Type B pancreatic cell (in vitro differentiated cells): Measurements from ENCODE around the gene POU2F3. TPM values are rescaled to one million over a fixed set of nuclear protein-coding genes. Genes with fewer than 3 reads are reported as not detected.

Experiments
- DNase-seq: peaks from one replicate; pipeline ENCODE4 v3.0.0; 2021; ENCODE audit warnings: mixed read lengths; ENCODE audit not compliant: unreplicated experiment; ENCODE audit errors: extremely low spot score
- H3K27ac Mint-ChIP-seq: 2 replicates; pipeline ENCODE4 v1.8.0; 2021; ENCODE audit warnings: mild to moderate bottlenecking, mixed read lengths
- H3K27me3 Mint-ChIP-seq: 2 replicates; pipeline ENCODE4 v1.8.0; 2021; ENCODE audit warnings: mixed read lengths
- H3K36me3 Mint-ChIP-seq: 2 replicates; pipeline ENCODE4 v1.8.0; 2021; ENCODE audit warnings: mixed read lengths
- H3K4me1 Mint-ChIP-seq: one replicate; pipeline ENCODE4 v1.8.0; 2021; ENCODE audit warnings: mixed read lengths; ENCODE audit not compliant: unreplicated experiment
- H3K4me3 Mint-ChIP-seq: 2 replicates; pipeline ENCODE4 v1.8.0; 2021; ENCODE audit warnings: mild to moderate bottlenecking, mixed read lengths
- H3K9me3 Mint-ChIP-seq: 2 replicates; pipeline ENCODE4 v1.8.0; 2021; ENCODE audit warnings: mixed read lengths
- total RNA-seq: library from RNA; stranded (reverse); gene quantifications from 2 replicates; pipeline ENCODE4 v1.2.1, GENCODE V29; 2021; ENCODE audit warnings: low replicate concordance
- TF ChIP-seq, protein P1 (sequence below): fragments of 200-600 bp; sonication (generic); conservative IDR thresholded peaks from 2 replicates; pipeline ENCODE4 v1.5.0; 2021; ENCODE audit warnings: antibody characterized with exemption, mild to moderate bottlenecking

POU2F3 gene
- total RNA-seq, 1 donor from 2014 or later = 1.4 TPM

DNA sequence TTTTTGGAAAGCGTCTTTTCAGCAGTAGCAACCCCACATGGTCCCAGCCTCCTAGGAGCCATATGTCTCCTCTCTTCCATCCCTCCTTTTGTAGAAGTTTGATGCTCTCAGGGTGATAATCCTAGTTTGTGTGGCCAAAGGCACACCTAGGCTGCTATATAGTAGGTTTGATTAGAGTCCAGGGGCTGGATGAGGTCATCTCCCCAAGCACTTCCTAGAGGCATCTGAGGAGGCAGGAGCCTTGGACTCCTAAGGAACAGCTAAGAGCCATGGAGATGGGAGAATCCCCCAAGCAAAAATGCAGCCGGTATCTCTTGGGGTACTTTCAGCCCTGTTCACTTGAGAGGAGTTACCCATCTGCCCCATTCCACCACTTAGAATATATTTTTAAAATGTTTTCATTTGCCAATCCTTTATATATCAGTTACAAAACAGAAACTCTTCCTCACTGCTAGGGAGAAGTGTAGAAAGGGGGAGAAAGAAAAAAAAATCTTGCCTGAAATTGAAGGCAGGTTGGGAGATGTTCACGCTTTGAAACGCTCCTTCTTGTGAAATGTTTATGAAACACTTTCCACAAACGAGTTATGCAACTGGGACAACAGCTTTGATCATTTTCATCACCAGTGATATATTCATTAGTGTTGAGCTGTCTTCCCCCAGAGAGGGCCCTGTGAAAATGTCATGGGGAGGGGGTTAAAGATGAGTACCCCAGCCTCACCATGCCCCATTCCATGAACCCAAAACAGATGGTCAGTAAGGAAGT is 53.3 kb downstream of the POU2F3 start:
- TF ChIP-seq, protein P1, sequence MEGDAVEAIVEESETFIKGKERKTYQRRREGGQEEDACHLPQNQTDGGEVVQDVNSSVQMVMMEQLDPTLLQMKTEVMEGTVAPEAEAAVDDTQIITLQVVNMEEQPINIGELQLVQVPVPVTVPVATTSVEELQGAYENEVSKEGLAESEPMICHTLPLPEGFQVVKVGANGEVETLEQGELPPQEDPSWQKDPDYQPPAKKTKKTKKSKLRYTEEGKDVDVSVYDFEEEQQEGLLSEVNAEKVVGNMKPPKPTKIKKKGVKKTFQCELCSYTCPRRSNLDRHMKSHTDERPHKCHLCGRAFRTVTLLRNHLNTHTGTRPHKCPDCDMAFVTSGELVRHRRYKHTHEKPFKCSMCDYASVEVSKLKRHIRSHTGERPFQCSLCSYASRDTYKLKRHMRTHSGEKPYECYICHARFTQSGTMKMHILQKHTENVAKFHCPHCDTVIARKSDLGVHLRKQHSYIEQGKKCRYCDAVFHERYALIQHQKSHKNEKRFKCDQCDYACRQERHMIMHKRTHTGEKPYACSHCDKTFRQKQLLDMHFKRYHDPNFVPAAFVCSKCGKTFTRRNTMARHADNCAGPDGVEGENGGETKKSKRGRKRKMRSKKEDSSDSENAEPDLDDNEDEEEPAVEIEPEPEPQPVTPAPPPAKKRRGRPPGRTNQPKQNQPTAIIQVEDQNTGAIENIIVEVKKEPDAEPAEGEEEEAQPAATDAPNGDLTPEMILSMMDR = no peak

DNA sequence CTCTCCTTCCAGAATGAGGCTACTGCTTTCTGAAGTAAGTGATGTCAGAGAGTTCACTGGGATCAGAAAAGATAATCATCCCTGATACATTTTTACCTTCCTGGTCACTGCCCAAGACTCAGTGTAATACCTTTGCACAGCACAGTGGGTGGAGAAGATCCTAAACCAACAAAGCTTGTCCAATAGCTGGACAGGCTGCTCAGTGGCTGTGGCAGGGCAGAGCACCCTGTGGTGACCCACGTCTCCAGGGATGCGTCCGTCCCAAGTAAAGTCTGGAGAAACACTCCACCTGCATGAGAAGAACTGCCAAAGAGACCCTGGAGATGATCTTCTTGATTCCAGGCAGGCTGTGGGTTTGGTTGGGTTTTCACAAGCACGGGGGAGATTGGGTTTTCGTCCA is 54.2 kb downstream of the POU2F3 start:
- H3K4me3 Mint-ChIP-seq = no peak overlapping the region

More for the DNA sequence above, 53.3 kb downstream of the POU2F3 start:
- H3K4me1 Mint-ChIP-seq = peaks cover 9% of the 10 kb centered on the region
- H3K27ac Mint-ChIP-seq = no peak overlapping the region
- no peak overlapping the region for H3K4me3 Mint-ChIP-seq
- no peak for DNase-seq
- peaks cover 52% of the 10 kb centered on the region for H3K27me3 Mint-ChIP-seq
- no peaks in the 10 kb centered on the region for H3K36me3 Mint-ChIP-seq
- H3K9me3 Mint-ChIP-seq = no peaks in the 10 kb centered on the region

DNA sequence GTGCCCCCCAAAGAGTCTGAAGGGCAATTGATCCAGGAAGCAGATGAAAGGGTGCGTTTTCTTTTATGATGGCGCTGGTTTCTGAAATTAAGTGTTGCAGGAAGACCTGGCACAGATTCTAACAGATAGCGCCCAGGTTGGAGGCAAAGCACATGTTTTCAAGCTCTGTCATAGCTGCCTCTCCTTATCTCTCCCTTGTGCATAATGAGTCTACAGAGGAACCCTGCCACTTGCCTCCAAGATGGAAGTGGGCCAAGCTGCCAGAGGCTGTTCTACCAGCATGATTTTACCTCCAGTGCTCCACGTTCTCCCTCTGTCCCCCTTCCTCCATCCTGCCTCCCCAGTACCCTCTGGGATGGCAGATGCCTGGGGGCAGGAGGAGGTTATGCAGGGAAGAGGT is 55.2 kb downstream of the POU2F3 start:
- no peak for DNase-seq
- no peak overlapping the region for H3K27ac Mint-ChIP-seq
- H3K4me1 Mint-ChIP-seq = peaks cover 4% of the 10 kb centered on the region
- no peaks in the 10 kb centered on the region for H3K9me3 Mint-ChIP-seq
- TF ChIP-seq, protein P1 = no peak
- H3K36me3 Mint-ChIP-seq = no peaks in the 10 kb centered on the region
- peaks cover 53% of the 10 kb centered on the region for H3K27me3 Mint-ChIP-seq
- H3K4me3 Mint-ChIP-seq = no peak overlapping the region

More for the DNA sequence above, 54.2 kb downstream of the POU2F3 start:
- no peak overlapping the region for H3K27ac Mint-ChIP-seq
- H3K36me3 Mint-ChIP-seq = no peaks in the 10 kb centered on the region
- no peak for DNase-seq
- peaks cover 55% of the 10 kb centered on the region for H3K27me3 Mint-ChIP-seq
- H3K4me1 Mint-ChIP-seq = peaks cover 9% of the 10 kb centered on the region
- TF ChIP-seq, protein P1 = no peak
- H3K9me3 Mint-ChIP-seq = no peaks in the 10 kb centered on the region

DNA sequence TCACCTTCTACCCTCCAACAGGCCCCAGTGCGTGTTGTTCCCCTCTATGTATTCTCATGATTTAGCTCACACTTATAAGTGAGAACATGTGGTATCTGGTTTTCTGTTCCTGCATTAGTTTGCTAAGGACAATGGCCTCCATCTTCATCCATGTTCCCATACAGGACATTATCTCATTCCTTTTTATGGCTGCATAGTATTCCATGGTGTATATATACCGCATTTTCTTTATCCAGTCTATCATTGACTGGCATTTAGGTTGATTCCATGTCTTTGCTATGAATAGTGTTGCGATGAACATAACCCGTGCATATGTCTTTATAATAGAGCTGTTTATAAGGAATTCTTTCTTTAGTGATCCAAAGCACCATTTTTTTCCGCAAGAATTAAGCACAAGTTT is 56.6 kb downstream of the POU2F3 start:
- Mint-ChIP-seq H3K36me3 (no peaks in the 10 kb centered on the region), H3K27me3 (peaks cover 46% of the 10 kb centered on the region), H3K4me3 (no peak overlapping the region), H3K9me3 (no peaks in the 10 kb centered on the region), H3K27ac (no peak overlapping the region), H3K4me1 (peaks cover 4% of the 10 kb centered on the region)
- TF ChIP-seq, protein P1 = no peak
- no peak for DNase-seq

DNA sequence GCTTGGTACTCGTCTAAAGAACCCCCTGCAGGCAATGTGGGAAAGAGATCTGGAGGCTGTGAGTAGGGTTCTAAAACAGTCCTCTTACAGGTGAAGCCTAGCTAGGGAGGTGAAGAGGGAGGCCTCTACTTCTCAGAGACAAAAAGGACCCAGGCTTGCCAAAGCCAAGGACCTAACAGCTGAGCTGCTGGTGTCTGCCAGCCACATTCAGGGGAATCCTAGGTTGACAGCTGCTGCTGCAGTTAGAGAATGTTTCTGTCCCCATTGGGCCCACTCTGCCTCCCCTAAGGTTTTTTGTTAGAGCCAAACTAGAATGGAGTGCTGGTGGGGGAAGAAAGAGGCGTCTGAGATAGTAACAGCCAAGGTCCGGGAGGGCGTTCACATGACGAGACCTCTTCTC is 58.5 kb downstream of the POU2F3 start:
- TF ChIP-seq, protein P1 = no peak

More for the DNA sequence above, 58.5 kb downstream of the POU2F3 start:
- H3K4me3 Mint-ChIP-seq = no peak overlapping the region
- DNase-seq = no peak
- H3K27ac Mint-ChIP-seq = no peak overlapping the region
- no peaks in the 10 kb centered on the region for H3K36me3 Mint-ChIP-seq
- H3K4me1 Mint-ChIP-seq = peaks cover 4% of the 10 kb centered on the region
- H3K9me3 Mint-ChIP-seq = no peaks in the 10 kb centered on the region
- H3K27me3 Mint-ChIP-seq = peaks cover 40% of the 10 kb centered on the region
